SU-DHL-6 (cell line): Measurements from ENCODE around the gene SCUBE1.

Source experiments
- H2AFZ ChIP-seq: fragments of 200-600 bp; sonication (generic); 2 replicates; pipeline ENCODE4 v1.6.1; 2014; ENCODE audit warnings: low read depth, mild to moderate bottlenecking, moderate library complexity, mixed read lengths, antibody characterized with exemption, low read length; ENCODE audit not compliant: severe bottlenecking
- H3F3A ChIP-seq: fragments of 200-600 bp; shearing (Covaris generic); 2 replicates; pipeline ENCODE4 v1.6.0; 2016; ENCODE audit warnings: antibody characterized with exemption, mild to moderate bottlenecking; ENCODE audit not compliant: insufficient read depth
- H3K27ac ChIP-seq: fragments of 200-600 bp; sonication (generic); 2 replicates; pipeline ENCODE4 v1.5.1; 2016; ENCODE audit warnings: low read depth, mild to moderate bottlenecking, low read length, moderate library complexity, mixed read lengths
- H3K27me3 ChIP-seq: fragments of 200-600 bp; sonication (generic), shearing (Covaris generic); 2 replicates; pipeline ENCODE4 v1.6.0; 2014; ENCODE audit warnings: mild to moderate bottlenecking, low read length
- H3K36me3 ChIP-seq: fragments of 200-600 bp; sonication (generic); 2 replicates; pipeline ENCODE4 v1.6.1; 2014; ENCODE audit warnings: mild to moderate bottlenecking, low read length, mixed read lengths
- H3K4me2 ChIP-seq: fragments of 300-600, 200-600 bp; shearing (Covaris generic), sonication (generic); 2 replicates; pipeline ENCODE4 v1.6.0; 2014; ENCODE audit warnings: low read length, low read depth, mild to moderate bottlenecking; ENCODE audit not compliant: poor library complexity, severe bottlenecking
- H3K4me3 ChIP-seq: fragments of 200-600 bp; sonication (generic); 2 replicates; pipeline ENCODE4 v1.5.1; 2014; ENCODE audit warnings: antibody characterized with exemption, low read length, mild to moderate bottlenecking, mixed read lengths; ENCODE audit not compliant: insufficient read depth, poor library complexity, severe bottlenecking
- H3K79me2 ChIP-seq: fragments of 200-600 bp; sonication (generic); 2 replicates; pipeline ENCODE4 v1.6.1; 2014; ENCODE audit warnings: mild to moderate bottlenecking, low read length, moderate library complexity; ENCODE audit not compliant: insufficient read depth
- H3K9ac ChIP-seq: fragments of 200-600 bp; sonication (generic); 2 replicates; pipeline ENCODE4 v1.7.0; 2014; ENCODE audit warnings: mild to moderate bottlenecking, low read length
- H3K9me2 ChIP-seq: fragments of 200-600 bp; sonication (generic); replicated peaks from 2 replicates; pipeline ENCODE4 v1.6.1; 2014; ENCODE audit warnings: low read length; ENCODE audit not compliant: insufficient read depth
- H3K9me3 ChIP-seq: fragments of 200-600 bp; sonication (generic); 2 replicates; pipeline ENCODE4 v1.6.1; 2014; ENCODE audit warnings: low read length, mixed read lengths; ENCODE audit not compliant: insufficient read depth
- H4K20me1 ChIP-seq: fragments of 200-600 bp; sonication (generic); 2 replicates; pipeline ENCODE4 v1.6.1; 2014; ENCODE audit warnings: low read depth, mild to moderate bottlenecking, antibody characterized with exemption, low read length, moderate library complexity, mixed read lengths
- EZH2phosphoT487 ChIP-seq: fragments of 200-600 bp; sonication (generic), shearing (Covaris generic); conservative IDR thresholded peaks from 2 replicates; pipeline ENCODE4 v1.6.1; 2018; ENCODE audit warnings: mild to moderate bottlenecking, antibody characterized with exemption, low read length, moderate library complexity, mixed read lengths
- TF ChIP-seq, protein P1 (sequence below): fragments of 200-600 bp; sonication (generic); IDR thresholded peaks from one replicate; pipeline ENCODE4 v1.5.1; 2017; ENCODE audit warnings: antibody characterized with exemption, mild to moderate bottlenecking, low read length, moderate library complexity; ENCODE audit not compliant: insufficient read depth, poor library complexity, severe bottlenecking

SCUBE1 gene

DNA sequence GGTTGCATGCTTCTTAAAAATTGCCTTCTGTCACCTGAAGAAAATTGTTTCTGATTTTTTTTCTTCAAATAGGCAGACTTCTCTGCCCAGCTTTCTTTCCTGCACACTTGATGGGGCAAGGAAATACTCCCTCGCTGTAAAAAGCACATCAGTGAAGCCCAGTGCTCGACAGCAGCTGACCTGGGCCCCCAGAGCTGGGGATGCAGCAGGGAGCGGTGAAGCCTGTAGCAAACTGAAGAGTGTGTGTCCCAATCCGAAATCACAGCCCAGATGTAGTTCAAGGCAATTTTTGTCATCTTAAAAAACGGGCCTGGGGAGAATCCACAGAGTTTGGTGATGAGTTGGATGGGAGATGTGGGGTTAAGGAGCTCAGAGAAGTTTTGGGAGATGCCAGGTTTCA, 41.7 kb upstream of the SCUBE1 start:
- no peaks in the 10 kb centered on the region for H3F3A ChIP-seq
- no peaks in the 10 kb centered on the region for H3K79me2 ChIP-seq
- no peak overlapping the region for H3K4me3 ChIP-seq
- H3K36me3 ChIP-seq = no peaks in the 10 kb centered on the region
- no peak overlapping the region for H3K4me2 ChIP-seq
- no peak overlapping the region for H3K27ac ChIP-seq
- no peak overlapping the region for H3K9ac ChIP-seq
- TF ChIP-seq, protein P1, sequence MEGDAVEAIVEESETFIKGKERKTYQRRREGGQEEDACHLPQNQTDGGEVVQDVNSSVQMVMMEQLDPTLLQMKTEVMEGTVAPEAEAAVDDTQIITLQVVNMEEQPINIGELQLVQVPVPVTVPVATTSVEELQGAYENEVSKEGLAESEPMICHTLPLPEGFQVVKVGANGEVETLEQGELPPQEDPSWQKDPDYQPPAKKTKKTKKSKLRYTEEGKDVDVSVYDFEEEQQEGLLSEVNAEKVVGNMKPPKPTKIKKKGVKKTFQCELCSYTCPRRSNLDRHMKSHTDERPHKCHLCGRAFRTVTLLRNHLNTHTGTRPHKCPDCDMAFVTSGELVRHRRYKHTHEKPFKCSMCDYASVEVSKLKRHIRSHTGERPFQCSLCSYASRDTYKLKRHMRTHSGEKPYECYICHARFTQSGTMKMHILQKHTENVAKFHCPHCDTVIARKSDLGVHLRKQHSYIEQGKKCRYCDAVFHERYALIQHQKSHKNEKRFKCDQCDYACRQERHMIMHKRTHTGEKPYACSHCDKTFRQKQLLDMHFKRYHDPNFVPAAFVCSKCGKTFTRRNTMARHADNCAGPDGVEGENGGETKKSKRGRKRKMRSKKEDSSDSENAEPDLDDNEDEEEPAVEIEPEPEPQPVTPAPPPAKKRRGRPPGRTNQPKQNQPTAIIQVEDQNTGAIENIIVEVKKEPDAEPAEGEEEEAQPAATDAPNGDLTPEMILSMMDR = no peak
- TF ChIP-seq EZH2phosphoT487 = no peak
- H3K9me2 ChIP-seq = no peaks in the 10 kb centered on the region
- no peaks in the 10 kb centered on the region for H4K20me1 ChIP-seq
- H3K27me3 ChIP-seq = no peaks in the 10 kb centered on the region
- H3K9me3 ChIP-seq = no peaks in the 10 kb centered on the region
- H2AFZ ChIP-seq = no peak overlapping the region

DNA sequence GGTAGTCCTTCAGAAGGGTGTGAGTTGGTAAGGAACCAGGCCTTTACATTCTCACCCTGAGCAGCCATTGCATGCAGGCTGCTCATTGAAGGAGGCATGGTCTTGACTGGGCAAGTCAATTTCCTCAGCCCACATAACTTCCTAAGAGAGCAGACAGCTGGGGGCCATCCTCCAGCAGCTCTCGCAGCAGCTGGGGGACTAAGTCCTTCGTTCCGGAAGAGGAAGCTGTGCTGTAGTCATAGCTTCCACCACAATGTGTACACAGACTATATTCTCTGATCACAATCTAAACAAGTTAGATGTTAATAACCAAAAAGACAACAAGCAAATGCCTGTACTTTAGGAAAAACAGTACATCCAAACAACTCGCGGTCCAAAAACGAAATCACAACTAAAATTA, 38.5 kb upstream of the SCUBE1 start:
- Histone ChIP-seq H4K20me1 (no peaks in the 10 kb centered on the region), H3K9me2 (no peaks in the 10 kb centered on the region), H3K36me3 (no peaks in the 10 kb centered on the region), H3K9me3 (no peaks in the 10 kb centered on the region), H2AFZ (no peak overlapping the region), H3K79me2 (no peaks in the 10 kb centered on the region), H3K9ac (no peak overlapping the region), H3K4me3 (no peak overlapping the region), H3K27ac (no peak overlapping the region), H3K4me2 (no peak overlapping the region), H3K27me3 (no peaks in the 10 kb centered on the region), H3F3A (no peaks in the 10 kb centered on the region)
- TF ChIP-seq, protein P1 = no peak
- no peak for TF ChIP-seq EZH2phosphoT487

DNA sequence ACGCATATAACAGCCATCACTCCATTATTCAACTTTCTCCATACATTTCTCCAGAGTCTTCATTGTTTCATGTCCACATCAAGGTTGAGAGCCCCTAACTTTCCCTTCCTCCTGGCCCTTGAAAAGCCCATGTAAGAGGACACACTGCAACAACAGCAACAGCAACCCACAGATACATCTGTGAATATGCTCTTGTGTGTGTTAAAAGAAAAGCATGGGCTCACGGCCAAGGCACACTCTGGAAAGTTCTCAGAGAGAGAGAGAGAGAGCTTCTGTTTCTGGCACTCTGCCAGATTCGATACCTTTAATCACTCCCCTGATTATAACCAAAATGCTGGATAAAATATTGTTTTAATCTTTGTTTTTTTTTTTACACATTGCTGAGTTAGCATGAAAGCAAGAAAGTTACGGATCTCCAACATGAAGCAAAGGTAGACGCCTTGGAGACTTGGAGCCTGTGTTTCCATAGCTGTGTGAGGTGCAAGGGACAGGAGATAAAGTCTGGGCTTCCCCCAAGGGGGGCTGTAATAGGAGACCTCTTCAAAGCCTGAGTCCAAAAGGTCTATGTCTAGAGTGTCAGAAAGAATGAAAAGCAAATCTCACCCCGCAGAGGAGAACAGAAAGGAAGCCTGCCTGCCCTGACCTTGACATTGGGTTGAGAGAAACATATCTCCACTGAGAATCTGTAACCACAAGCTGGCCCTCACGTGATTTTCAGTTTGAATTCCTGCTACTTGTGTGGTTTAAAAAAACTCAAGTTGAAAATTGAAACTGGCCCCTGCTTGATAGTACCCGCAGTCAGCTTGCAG, 34.9 kb upstream of the SCUBE1 start:
- Histone ChIP-seq H3F3A (no peaks in the 10 kb centered on the region), H3K4me2 (no peak overlapping the region), H2AFZ (no peak overlapping the region), H3K27me3 (peaks cover 4% of the 10 kb centered on the region; the same call in 1 of the 2 replicates), H4K20me1 (no peaks in the 10 kb centered on the region), H3K9me3 (no peaks in the 10 kb centered on the region), H3K27ac (no peak overlapping the region), H3K9me2 (no peaks in the 10 kb centered on the region), H3K36me3 (no peaks in the 10 kb centered on the region), H3K9ac (no peak overlapping the region), H3K79me2 (no peaks in the 10 kb centered on the region), H3K4me3 (no peak overlapping the region)
- TF ChIP-seq, protein P1 = no peak
- no peak for TF ChIP-seq EZH2phosphoT487
